HG03196 (cell line): Measurements from ENCODE around the gene TMEM270.
"Not testable (repeated sequence)": the region's sequence is repeated elsewhere in the genome, so short reads cannot be mapped to it uniquely, and the experiment has no call there.

Experiments
- ATAC-seq: cut with Tn5 transposase; IDR thresholded peaks from one replicate; pipeline ENCODE4 v1.9.1; 2021; ENCODE audit not compliant: unreplicated experiment

Gene TMEM270, protein sequence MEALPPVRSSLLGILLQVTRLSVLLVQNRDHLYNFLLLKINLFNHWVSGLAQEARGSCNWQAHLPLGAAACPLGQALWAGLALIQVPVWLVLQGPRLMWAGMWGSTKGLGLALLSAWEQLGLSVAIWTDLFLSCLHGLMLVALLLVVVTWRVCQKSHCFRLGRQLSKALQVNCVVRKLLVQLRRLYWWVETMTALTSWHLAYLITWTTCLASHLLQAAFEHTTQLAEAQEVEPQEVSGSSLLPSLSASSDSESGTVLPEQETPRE

DNA sequence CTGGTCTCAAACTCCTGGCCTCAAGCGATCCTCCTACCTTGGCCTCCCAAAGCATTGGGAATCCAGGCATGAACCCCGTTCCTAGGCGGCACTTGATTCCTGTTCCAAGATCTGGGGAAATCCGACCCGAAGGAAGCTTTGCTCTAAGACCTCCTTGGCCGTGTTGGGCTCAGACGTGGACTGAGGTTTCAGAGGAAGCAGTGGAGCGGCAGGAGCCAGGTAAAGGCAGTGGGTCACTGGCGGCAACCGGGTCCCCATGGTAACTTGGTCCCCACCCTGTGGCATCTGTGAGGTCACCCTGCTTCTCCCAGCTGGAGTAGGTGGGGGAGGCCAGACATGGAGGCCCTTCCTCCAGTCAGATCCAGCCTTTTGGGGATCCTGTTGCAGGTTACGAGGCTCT is at the start of gene TMEM270:
Gene TMEM270, plus strand, starts transcription at position 301 of the 400 bp plus-strand sequence. Its CDS starts 36 bp downstream, at position 337.
- no peak for ATAC-seq

DNA sequence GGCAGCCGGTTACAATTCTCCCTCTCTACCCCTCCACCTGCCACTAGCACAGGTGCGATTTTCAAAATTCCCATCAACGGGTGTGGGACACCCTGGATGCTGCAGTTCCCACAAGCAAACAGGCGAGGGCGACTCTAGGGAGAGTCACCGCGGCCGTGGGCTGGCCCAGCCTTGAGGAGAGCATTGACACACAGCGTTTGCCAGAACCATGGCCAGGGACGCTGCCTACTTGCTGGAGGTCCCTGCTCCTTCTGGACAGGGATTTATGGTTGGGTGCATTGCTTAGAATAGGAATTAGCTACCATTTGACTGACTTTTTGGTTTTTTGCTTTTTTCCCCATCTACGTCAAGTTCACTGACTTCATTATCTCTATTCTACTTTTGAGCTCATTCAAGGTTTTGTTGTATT is 49.2 kb upstream of the TMEM270 start:
- ATAC-seq: no peak

DNA sequence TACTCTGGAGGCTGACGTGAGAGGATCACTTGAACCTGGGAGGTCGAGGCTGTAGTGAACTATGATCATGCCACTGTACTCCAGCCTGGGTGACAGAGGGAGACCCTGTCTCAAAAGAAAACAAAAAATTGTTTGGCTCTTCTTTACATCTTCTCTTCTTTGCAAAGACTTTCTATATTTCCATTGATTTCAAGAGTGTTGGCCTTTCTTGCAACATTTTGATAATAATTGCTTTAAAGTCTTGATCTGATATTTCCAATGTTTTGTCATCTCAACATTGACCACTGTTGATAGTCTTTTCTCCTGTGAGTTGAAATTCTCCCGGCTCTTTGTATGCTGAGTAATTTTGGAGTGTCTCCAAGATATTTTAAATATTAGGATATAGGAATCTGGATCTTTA is 48.0 kb upstream of the TMEM270 start:
- no peak for ATAC-seq

DNA sequence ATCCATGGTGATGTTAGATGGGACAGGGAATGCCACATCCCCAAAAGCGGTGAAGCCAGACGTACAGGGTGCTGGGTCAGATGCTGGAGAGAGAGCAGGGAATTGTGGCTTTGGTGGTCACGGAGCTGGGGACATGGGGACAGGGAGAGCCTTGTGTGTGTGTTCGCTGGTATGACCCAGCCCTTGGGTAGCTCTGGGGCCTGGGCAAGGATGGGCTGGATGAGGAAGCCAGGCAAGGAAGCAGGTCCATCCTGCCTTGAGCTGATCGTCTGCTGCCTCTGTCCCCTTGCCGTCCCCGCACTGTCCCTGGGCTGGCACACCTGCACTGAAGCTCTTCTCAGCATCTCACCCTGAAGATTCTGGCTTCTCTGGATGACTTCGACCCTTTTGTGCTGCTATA is 45.5 kb upstream of the TMEM270 start:
- ATAC-seq: no peak

DNA sequence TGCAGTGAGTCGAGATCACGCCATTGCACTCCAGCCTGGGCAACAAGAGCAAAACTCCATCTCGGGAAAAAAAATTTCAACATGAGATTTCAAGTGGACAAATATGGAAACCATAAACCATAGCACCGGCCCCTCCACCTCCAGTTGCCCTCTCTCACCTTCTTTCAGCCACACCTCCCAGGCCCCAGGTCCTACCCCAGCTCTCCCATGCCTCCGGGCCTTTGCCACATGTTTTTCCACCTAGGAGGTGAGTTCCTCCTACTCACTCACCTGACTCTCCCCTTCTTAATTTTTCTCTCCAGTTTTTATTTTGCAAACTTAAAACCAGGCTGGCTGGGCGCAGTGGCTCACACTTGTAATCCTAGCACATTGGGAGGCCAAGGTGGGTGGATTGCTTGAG is 43.8 kb upstream of the TMEM270 start:
- ATAC-seq: no peak

DNA sequence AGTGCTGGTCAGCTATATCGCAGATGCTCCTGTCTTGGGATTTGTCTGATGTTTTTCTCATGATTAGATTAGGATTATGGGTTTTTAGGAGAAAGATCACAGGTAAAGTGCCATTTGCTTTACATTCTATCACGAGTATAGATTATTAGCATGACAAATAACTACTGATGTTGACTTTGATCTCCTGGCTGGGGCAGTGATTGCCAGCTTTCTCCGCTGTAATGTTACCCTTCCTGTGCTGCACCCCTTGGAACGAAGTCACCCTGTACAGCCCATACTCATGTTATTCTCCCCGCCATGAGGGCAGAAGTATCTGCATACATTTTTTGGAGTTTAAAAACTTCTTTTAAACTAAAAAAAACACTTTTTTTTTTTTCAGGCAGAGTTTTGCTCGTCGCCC is 40.9 kb upstream of the TMEM270 start:
- no peak for ATAC-seq

DNA sequence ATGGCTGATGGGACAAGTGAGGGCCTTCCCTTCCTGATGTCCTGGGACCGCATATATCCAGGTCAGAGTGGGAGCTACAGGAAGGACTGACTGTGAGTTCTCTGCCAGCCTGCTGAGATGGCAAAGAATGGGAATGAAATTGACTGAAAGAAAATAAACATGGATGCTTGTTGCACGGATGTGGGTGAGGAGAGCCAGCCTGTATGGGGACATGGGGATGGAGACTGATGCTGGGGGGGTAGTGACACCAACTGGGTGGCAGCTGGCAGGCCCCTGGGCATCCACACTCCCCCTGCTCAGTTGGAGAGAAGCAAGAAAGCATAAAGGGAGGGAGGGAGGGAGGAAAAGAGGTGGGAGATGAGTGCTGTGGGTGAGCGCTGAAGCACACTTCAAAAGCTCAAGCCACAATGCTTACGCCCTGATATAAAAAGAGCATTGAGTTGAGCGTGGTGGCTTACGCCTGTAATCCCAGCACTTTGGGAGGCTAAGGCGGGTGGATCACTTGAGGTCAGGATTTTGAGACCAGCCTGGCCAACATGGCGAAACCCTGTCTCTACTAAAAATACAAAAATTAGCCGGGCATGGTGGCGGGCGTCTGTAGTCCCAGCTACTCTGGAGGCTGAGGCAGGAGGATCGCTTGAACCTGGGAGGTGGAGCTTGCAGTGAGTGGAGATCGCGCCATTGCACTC is 39.2 kb upstream of the TMEM270 start:
- ATAC-seq: not testable (repeated sequence)

DNA sequence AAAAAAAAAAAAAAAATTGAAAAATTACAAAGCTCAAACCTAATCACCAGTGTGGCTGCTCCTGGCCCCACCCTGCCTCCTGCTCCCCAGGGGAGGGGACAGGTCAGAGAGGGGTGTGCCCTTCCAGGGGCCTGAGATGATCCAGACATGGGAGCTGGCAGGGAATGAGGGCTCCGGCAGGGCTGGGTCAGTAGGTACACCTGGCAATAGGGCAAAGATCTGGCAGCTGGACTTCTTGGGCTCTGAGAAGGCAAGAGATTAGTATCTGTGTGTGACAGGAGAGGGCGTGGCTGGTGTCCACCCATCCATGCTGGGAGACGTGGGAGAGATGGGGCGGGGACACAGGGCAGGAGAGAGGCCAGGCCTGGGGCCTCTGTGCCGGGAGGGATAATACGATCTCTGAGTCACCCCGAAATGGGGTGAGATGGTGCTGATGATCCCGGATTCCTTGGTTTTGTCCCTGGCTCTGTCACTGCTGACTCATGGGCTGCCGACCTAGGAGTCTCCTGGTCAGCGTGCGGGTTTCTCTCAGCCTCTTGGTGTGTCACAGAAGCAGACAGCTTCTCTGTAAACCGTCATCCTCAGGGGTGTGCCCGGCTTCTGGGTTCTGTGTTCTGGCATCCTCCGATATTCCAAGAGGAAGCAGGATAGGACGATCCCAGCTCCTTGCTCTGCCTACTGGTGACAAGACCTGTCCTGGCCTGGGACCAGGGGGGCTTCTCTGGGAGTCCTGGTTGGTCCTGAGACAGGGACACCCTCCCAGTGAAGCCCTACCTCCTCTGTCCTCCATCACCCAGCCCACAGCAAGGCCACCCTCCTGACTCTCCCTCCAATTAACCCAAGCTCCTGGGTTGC is 38.4 kb upstream of the TMEM270 start:
- no peak for ATAC-seq

DNA sequence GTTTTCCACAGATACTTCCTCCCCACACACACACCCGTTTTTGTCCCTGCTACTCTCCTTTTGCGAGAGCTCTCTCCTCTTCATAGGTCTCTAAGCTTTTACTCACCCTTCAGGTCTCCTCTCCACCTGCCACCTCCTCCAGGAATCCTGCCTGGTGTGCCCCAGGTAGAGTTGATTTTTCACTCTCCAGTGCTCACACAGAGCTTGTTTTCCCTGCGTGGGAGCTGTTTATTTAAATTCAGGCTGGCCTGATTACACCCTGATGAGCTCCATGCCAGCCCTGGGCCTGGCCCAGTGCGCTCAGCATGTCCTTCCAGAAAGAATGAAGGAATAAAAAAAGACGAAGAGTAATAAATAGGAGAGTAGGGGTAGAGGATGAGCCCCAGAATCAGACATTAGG is 37.7 kb upstream of the TMEM270 start:
- ATAC-seq: no peak

DNA sequence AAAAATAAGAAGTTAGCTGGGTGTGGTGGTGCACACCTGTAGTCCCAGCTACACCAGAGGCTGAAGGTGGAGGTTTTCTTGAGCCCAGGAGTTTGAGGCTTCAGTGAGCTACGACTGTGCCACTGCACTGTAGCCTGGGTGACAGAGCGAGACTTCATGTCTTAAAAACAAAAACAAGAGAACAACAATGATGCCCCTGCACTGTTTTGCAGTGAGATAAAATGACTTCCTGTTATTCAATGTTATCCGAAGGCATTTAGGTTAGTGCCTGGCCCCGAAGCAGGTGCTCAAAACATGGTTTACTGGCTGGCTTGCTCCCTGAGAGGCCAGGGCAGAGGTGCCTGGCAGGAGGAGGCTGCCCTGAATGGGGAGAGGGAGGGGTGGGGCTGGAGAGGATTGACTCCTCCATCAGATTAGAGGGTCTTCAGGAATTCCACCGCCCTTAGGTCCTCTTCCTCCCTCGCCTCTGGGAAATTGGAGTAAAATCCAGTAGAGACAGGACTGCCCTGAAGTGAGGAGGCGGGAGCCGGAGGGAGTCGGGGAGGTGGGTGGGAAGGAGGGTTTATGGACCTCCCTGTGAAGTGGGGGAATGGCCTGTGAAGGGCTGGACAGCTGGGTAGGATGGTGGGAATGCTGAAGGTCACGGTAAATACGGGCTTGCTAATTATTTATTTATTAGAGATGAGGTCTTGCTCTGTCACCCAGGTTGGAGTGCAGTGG is 36.9 kb upstream of the TMEM270 start:
- ATAC-seq: no peak

DNA sequence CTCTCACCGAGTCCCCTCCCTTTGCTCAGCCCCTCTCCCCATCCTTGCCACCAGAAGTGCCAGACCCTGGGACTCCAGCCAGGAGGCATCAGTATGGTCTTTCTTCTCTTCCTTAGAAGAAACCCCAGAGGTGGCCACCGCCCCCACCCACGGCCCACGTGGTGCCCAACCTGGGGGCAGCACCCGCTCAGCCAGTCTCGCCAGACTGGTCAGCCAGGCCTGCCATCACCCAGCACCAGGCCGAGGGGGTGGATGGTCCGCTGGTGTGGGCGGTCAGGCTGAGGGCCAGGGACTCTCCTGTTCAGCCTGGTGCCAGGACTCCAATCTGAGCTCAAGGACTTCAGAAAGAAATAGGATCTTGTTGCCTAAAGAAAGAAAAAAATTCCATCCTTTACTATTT is 36.0 kb upstream of the TMEM270 start:
- ATAC-seq: no peak

DNA sequence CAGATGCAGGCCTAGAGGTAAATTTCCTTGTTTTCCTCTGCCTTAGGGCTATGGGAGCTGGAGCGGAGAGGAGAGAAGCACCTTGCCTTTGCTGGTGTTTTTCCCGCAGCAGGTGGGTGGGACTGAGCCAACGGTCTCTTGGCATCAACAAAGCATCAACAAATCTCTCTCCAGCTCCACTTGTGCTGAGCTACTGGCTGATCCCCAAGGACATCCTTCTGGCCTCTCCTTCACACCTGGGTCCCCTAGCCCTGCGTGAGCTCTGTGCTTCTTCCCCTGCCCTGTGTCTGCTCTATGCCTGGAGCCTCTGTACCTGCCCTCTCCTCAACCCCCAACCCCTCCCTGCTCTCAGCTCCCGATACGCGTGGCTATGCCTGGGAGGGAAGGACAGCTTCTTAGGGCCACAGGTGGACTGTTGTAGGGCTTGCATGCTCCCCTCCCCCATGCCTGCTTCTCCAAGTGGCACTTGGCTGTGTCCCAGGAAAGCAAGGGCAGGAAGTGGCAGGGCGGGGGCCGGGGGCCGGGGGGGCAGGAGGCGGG is 33.3 kb upstream of the TMEM270 start:
- no peak for ATAC-seq

DNA sequence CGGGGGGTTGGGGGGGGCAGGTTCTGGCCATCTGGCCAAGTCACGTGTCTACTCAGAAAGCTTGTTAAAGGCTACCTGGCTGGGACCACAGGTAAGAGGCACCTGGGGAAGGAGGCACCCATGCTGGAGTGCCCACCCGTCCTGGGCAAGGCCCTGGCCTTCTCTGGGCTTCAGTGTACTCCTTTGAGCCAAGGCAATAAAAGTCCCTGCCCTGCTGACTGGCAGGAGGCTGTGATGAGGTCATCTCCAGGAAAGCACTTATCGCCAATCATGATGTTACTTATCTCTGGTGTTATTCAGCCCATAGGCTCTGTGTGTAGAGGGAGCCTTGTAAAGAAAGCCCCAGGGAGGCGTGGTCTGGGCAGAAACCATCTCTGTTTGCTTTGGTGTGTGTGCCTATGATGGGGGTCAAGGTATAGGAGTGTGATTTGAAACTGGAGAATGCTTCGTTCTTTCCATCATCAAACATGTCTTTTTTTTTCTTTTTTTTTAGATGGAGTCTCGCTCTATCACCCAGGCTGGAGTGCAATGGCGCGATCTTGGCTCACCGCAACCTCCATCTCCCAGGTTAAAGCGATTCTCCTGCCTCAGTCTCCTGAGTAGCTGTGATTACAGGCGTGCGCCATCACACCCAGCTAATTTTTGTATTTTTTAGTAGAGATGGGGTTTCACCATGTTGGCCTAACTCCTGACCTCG is 32.7 kb upstream of the TMEM270 start:
- ATAC-seq: no peak

DNA sequence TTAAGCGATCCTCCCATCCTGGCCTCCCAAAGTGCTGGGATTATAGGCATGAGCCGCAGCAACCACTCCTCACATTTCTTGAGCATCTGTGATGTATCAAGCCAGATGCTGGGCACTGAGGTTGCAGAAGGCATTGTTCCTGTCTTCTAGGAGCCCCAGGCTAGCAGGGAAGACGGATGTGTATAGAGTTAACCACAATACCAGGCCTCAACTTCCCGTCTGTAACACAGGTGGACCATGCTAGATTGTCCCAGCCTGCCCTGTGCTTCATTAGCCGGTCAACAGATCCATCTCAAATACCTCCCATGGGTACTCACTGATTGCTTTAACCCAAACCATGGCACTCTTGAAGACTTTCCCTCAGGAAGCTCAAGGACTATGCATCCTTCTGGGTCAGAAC is 32.0 kb upstream of the TMEM270 start:
- no peak for ATAC-seq

DNA sequence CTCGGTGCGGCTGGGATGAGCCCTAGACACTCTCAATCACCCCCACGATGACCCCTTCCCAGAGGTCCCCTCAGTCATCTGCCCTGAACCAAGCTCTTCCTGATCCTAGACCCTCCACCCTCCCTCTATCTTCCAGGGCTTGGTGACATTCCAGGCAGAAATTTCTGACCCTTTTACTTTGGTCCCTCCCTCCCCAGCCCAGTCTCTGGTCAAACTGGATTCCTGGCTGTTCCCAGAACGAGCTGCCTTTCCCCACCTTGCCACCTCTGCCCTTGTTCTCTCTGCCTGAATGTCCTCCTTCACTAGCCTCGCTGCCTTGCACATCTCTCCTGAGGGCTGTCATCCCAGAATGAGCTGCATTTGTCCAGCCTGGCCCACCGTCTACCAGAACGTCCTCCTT is 31.5 kb upstream of the TMEM270 start:
- ATAC-seq: no peak

DNA sequence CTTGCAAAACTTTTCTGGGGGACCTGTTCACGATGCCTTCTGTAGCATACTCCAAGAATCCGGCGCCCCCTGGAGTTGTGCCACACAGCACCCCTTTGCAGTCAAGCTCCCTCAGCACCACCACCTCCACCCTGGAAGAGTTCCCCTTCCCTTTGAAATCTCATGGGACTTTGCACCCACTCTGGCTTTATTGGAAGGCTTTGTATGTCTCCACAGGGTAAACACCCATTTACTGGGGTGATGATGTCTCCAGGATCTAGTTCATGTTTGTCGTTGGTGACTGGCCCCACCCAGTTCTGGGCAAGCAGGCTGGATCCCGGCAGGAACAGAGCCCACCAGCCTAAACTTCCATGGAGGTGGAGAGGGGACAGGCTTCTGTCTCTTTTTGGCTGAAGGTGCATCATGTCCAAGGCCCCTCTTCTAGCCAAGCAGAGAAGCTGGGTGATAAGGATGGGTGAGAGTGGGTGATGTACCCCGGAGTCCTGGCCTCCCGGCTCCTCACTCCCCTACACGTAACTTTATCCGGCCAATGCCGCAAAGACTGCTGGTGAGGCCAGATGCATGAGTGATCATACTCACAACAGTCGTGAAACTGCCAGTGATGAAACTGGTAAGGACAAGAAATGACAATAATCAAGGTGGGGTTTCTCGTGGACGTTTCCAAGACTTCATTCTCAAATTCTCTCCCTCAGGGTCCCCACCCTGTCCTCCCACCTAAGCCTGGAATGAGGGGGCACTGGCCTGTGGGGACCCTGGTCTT is 30.9 kb upstream of the TMEM270 start:
- ATAC-seq: no peak

DNA sequence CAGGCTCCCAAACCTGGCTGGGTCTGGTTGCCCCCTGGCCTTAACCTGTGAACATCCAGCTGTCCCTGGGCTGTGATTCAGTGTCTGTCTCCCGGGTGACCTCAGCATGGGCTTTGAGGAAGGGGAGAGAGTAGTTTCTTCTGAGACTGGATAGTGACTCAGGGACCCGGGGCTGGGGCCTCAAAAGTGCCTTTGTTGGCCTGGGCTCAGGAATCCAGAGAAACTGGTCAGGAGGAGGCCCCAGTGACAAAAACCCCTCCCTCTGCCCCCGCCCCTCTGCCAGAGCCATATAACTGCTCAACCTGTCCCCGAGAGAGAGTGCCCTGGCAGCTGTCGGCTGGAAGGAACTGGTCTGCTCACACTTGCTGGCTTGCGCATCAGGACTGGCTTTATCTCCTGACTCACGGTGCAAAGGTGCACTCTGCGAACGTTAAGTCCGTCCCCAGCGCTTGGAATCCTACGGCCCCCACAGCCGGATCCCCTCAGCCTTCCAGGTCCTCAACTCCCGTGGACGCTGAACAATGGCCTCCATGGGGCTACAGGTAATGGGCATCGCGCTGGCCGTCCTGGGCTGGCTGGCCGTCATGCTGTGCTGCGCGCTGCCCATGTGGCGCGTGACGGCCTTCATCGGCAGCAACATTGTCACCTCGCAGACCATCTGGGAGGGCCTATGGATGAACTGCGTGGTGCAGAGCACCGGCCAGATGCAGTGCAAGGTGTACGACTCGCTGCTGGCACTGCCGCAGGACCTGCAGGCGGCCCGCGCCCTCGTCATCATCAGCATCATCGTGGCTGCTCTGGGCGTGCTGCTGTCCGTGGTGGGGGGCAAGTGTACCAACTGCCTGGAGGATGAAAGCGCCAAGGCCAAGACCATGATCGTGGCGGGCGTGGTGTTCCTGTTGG is 30.0 kb upstream of the TMEM270 start, which contains the start of gene CLDN4:
Gene CLDN4, plus strand, starts transcription at position 316 of the 903 bp plus-strand sequence. Its CDS starts 206 bp downstream, at position 522.
- no peak for ATAC-seq

DNA sequence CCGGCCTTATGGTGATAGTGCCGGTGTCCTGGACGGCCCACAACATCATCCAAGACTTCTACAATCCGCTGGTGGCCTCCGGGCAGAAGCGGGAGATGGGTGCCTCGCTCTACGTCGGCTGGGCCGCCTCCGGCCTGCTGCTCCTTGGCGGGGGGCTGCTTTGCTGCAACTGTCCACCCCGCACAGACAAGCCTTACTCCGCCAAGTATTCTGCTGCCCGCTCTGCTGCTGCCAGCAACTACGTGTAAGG is 29.4 kb upstream of the TMEM270 start:
- no peak for ATAC-seq
